ENCODE data around the gene LRG1. TPM values are rescaled to one million over a fixed set of nuclear protein-coding genes. Genes with fewer than 3 reads are reported as not detected.

The LRG1 gene
- polyA plus RNA-seq, 1 donor: 2.2 TPM

DNA sequence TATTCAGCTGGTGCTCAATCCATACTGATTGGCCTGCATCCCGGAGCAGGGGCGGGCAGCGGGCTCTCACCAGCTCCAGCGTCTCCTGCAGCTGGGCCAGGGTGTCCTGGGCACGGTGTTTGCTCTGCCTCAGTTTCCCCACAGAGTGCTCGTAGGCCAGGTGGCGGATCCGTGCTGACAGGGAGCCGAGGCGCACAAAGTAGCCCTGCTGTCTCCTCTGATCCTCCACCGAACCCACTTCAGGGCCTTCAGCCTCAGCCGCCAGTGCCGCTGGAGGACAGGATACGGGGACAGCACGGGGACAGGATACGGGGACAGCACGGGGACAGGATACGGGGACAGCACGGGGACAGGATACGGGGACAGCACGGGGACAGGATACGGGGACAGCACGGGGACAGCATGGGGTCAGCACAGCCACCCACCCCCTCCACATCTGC is 14.3 kb downstream of the LRG1 start:
- Histone ChIP-seq H3K27me3 (ENCODE audit: control insufficient read depth, insufficient read depth, low read length) (no peaks in the 10 kb centered on the region), H3K36me3 (ENCODE audit: control insufficient read depth, insufficient read depth, low read length) (no peaks in the 10 kb centered on the region), H3K9me3 (ENCODE audit: control insufficient read depth, low read depth, low read length) (no peaks in the 10 kb centered on the region), H3K4me1 (ENCODE audit: control insufficient read depth, insufficient read depth, low read length) (no peaks in the 10 kb centered on the region), H3K27ac (ENCODE audit: low read length) (no peak overlapping the region), H3K4me3 (ENCODE audit: low read length) (no peak overlapping the region)
- WGBS (ENCODE audit: insufficient coverage, low lambda C conversion rate): 100% methylated on average over 1 of the region's 23 CpGs
- no peak for DNase-seq

- Histone ChIP-seq H3K4me3 (ENCODE audit: low read length) (no peak overlapping the region), H3K9me3 (ENCODE audit: control insufficient read depth, low read depth, low read length) (no peaks in the 10 kb centered on the region), H3K4me1 (ENCODE audit: control insufficient read depth, insufficient read depth, low read length) (no peaks in the 10 kb centered on the region), H3K27me3 (ENCODE audit: control insufficient read depth, insufficient read depth, low read length) (no peaks in the 10 kb centered on the region), H3K36me3 (ENCODE audit: control insufficient read depth, insufficient read depth, low read length) (no peaks in the 10 kb centered on the region), H3K27ac (ENCODE audit: low read length) (no peak overlapping the region)
- no peak for DNase-seq
- no CpG with 5 or more reads among the region's 23 CpGs for WGBS (ENCODE audit: insufficient coverage, low lambda C conversion rate)
Observed at GRCh38 chr19:4524808-4525562, 14.9 kb downstream of the LRG1 start.

GRCh38 chr19:4523306-4524110 is 16.3 kb downstream of the LRG1 start:
- H3K4me3 ChIP-seq (ENCODE audit: low read length): no peak overlapping the region
- DNase-seq: no peak
- H3K27ac ChIP-seq (ENCODE audit: low read length): no peak overlapping the region
- 100% methylated on average over 1 of the region's 53 CpGs for WGBS (ENCODE audit: insufficient coverage, low lambda C conversion rate)
- H3K9me3 ChIP-seq (ENCODE audit: control insufficient read depth, low read depth, low read length): no peaks in the 10 kb centered on the region
- no peaks in the 10 kb centered on the region for H3K4me1 ChIP-seq (ENCODE audit: control insufficient read depth, insufficient read depth, low read length)
- no peaks in the 10 kb centered on the region for H3K27me3 ChIP-seq (ENCODE audit: control insufficient read depth, insufficient read depth, low read length)
- no peaks in the 10 kb centered on the region for H3K36me3 ChIP-seq (ENCODE audit: control insufficient read depth, insufficient read depth, low read length)

GRCh38 chr19:4522291-4523002 is 17.4 kb downstream of the LRG1 start:
- Histone ChIP-seq H3K27me3 (ENCODE audit: control insufficient read depth, insufficient read depth, low read length) (no peaks in the 10 kb centered on the region), H3K27ac (ENCODE audit: low read length) (no peak overlapping the region), H3K9me3 (ENCODE audit: control insufficient read depth, low read depth, low read length) (no peaks in the 10 kb centered on the region), H3K36me3 (ENCODE audit: control insufficient read depth, insufficient read depth, low read length) (no peaks in the 10 kb centered on the region), H3K4me1 (ENCODE audit: control insufficient read depth, insufficient read depth, low read length) (no peaks in the 10 kb centered on the region), H3K4me3 (ENCODE audit: low read length) (no peak overlapping the region)
- no peak for DNase-seq
- no CpG with 5 or more reads among the region's 15 CpGs for WGBS (ENCODE audit: insufficient coverage, low lambda C conversion rate)

- H3K9me3 ChIP-seq (ENCODE audit: control insufficient read depth, low read depth, low read length): no peaks in the 10 kb centered on the region
- WGBS (ENCODE audit: insufficient coverage, low lambda C conversion rate): no CpG with 5 or more reads among the region's 5 CpGs
- H3K27me3 ChIP-seq (ENCODE audit: control insufficient read depth, insufficient read depth, low read length): no peaks in the 10 kb centered on the region
- no peaks in the 10 kb centered on the region for H3K4me1 ChIP-seq (ENCODE audit: control insufficient read depth, insufficient read depth, low read length)
- no peak overlapping the region for H3K27ac ChIP-seq (ENCODE audit: low read length)
- H3K4me3 ChIP-seq (ENCODE audit: low read length): no peak overlapping the region
- no peak for DNase-seq
- H3K36me3 ChIP-seq (ENCODE audit: control insufficient read depth, insufficient read depth, low read length): no peaks in the 10 kb centered on the region
Observed at GRCh38 chr19:4521888-4522242, 18.0 kb downstream of the LRG1 start.

DNA sequence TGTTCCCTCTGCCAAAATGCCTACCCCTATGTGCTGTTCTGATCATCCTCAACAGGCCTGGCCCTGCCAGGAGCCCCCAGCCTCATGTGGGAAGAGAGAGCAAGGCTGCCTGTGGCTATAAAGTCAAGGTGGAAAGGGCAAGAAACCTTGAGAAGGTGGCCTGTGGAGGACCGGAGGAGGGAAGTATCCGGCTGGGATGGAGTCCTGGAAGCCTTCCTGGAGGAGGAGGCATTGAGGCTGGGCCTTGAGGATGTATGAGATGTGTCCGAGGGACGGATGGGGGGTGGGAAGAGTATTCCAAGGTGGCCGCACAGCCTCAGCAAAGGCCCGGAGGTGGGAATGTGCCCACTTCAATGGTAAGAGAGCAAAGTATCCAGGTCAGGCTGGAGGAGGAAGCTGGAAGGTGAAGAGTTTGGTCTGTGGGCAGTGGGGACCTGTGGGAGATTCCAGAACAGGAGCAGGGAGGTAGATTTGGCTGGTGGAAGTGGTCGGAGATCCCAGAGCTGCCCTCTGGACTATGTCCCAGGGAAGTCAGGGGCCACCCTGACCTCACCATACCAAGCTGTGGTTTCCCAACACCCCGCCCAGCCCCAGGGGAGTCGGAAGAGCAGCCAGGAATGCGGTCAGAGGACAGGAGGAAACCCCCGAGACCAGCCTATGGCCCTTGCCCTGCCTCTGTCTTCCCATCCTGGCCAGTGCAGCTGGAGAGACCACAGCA is 18.5 kb downstream of the LRG1 start:
- Histone ChIP-seq H3K4me3 (ENCODE audit: low read length) (no peak overlapping the region), H3K27ac (ENCODE audit: low read length) (no peak overlapping the region), H3K9me3 (ENCODE audit: control insufficient read depth, low read depth, low read length) (no peaks in the 10 kb centered on the region), H3K4me1 (ENCODE audit: control insufficient read depth, insufficient read depth, low read length) (no peaks in the 10 kb centered on the region), H3K36me3 (ENCODE audit: control insufficient read depth, insufficient read depth, low read length) (no peaks in the 10 kb centered on the region), H3K27me3 (ENCODE audit: control insufficient read depth, insufficient read depth, low read length) (peaks cover 2% of the 10 kb centered on the region)
- WGBS (ENCODE audit: insufficient coverage, low lambda C conversion rate): no CpG with 5 or more reads among the region's 11 CpGs
- no peak for DNase-seq

- Histone ChIP-seq H3K36me3 (ENCODE audit: control insufficient read depth, insufficient read depth, low read length) (no peaks in the 10 kb centered on the region), H3K27ac (ENCODE audit: low read length) (peak overlapping the region; percentile 40), H3K27me3 (ENCODE audit: control insufficient read depth, insufficient read depth, low read length) (peaks cover 2% of the 10 kb centered on the region), H3K4me3 (ENCODE audit: low read length) (no peak overlapping the region), H3K4me1 (ENCODE audit: control insufficient read depth, insufficient read depth, low read length) (no peaks in the 10 kb centered on the region), H3K9me3 (ENCODE audit: control insufficient read depth, low read depth, low read length) (no peaks in the 10 kb centered on the region)
- peak in 1 of 2 donors; percentile 32 for DNase-seq
- WGBS (ENCODE audit: insufficient coverage, low lambda C conversion rate): no CpG with 5 or more reads among the region's 9 CpGs
Observed at GRCh38 chr19:4519521-4520277, 20.1 kb downstream of the LRG1 start.

- no peak for DNase-seq
- Histone ChIP-seq H3K4me3 (ENCODE audit: low read length) (no peak overlapping the region), H3K9me3 (ENCODE audit: control insufficient read depth, low read depth, low read length) (no peaks in the 10 kb centered on the region), H3K36me3 (ENCODE audit: control insufficient read depth, insufficient read depth, low read length) (no peaks in the 10 kb centered on the region), H3K27ac (ENCODE audit: low read length) (peak overlapping the region; percentile 40), H3K27me3 (ENCODE audit: control insufficient read depth, insufficient read depth, low read length) (peaks cover 2% of the 10 kb centered on the region), H3K4me1 (ENCODE audit: control insufficient read depth, insufficient read depth, low read length) (no peaks in the 10 kb centered on the region)
- WGBS (ENCODE audit: insufficient coverage, low lambda C conversion rate): no CpG with 5 or more reads among the region's 6 CpGs
Observed at GRCh38 chr19:4519172-4519496, 20.7 kb downstream of the LRG1 start.

DNA sequence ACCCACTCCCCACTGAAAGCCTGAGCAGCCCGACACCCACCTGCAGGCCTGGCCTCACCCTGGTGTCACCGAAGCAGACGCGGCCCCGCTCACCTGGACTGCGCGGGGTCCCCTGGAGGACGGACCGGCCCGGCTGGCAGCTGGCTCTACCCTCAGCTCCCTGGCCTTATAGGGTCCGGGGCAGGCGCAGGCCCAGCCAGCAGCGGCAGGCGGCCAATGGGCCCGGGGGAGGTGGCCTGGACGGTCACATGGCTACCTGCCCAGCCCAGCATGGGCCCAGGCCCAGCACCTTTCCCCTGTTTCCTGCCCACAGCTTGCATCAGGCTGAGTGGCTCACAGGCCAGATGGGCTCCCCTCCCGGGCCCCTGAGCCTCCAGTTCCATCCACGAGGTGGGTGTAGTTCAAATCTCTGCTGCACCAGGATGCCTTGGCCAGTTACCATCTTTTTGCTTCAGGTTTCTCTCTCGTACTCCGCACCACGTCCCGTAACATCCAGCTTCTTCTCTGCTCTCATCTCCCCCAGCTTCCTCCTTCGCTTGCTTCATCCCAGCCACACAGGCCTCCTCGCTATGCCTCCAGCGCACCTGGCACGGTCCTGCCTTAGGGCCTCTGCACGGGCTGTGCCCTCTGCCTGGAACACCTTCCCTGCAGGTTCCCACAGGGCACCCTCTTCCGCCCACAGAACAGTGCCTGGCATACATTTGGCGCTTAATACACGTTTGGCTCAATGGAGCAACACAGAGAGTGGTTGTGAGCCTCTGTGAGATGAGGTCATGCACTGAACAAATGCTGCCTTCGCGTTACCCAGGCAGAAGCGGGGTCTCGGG is 21.3 kb downstream of the LRG1 start, which contains the start of gene PLIN4:
PLIN4 (minus strand) TSS at position 142 of the 827 bp plus-strand sequence. CDS start 214 bp downstream, outside the sequence.
- Histone ChIP-seq H3K27ac (ENCODE audit: low read length) (peak within 1 kb of the TSS; percentile 40), H3K36me3 (ENCODE audit: control insufficient read depth, insufficient read depth, low read length) (no peaks in the 10 kb centered on the region), H3K9me3 (ENCODE audit: control insufficient read depth, low read depth, low read length) (no peaks in the 10 kb centered on the region), H3K27me3 (ENCODE audit: control insufficient read depth, insufficient read depth, low read length) (peaks cover 2% of the 10 kb centered on the region), H3K4me3 (ENCODE audit: low read length) (no peak within 1 kb of the TSS), H3K4me1 (ENCODE audit: control insufficient read depth, insufficient read depth, low read length) (no peaks in the 10 kb centered on the region)
- WGBS (ENCODE audit: insufficient coverage, low lambda C conversion rate): 80% methylated on average over 1 of the region's 34 CpGs
- DNase-seq: no peak

Data from large intestine (tissue), 3 donors.